ENCODE results near the gene SERPINB1.

Gene SERPINB1

GRCh38 chr6:2877960-2878359 lies 36.3 kb upstream of the SERPINB1 start:
- H3F3A ChIP-seq (ENCODE audit: insufficient read depth) = 0 out of 2 replicates have a peak, but pooled peaks cover 3% of the 10 kb centered on the region
- no peaks in the 10 kb centered on the region for H3K9me3 ChIP-seq (ENCODE audit: insufficient read depth, low read length)
- no peaks in the 10 kb centered on the region for H3K9me2 ChIP-seq (replicated peaks; ENCODE audit: insufficient read depth, low read length)
- H3K4me3 ChIP-seq (ENCODE audit: insufficient read depth, low read length, poor library complexity, severe bottlenecking) = no peak overlapping the region
- H3K79me2 ChIP-seq (ENCODE audit: insufficient read depth, low read length) = no peaks in the 10 kb centered on the region
- TF ChIP-seq EZH2phosphoT487 (conservative IDR thresholded peaks at IDR 0.05; ENCODE audit: low read length) (no peak), CTCF (IDR thresholded peaks at IDR 0.05; ENCODE audit: insufficient read depth, low read length, poor library complexity, severe bottlenecking) (no peak)
- H3K4me2 ChIP-seq (ENCODE audit: low read depth, low read length, poor library complexity, severe bottlenecking) = no peak overlapping the region
- H4K20me1 ChIP-seq (ENCODE audit: low read depth, low read length) = no peaks in the 10 kb centered on the region
- H3K27me3 ChIP-seq (ENCODE audit: low read length) = no peaks in the 10 kb centered on the region
- H2AFZ ChIP-seq (ENCODE audit: low read depth, low read length, severe bottlenecking) = no peak overlapping the region
- no peak overlapping the region for H3K27ac ChIP-seq (ENCODE audit: low read depth, low read length)
- no peak overlapping the region for H3K9ac ChIP-seq (ENCODE audit: low read length)
- H3K36me3 ChIP-seq (ENCODE audit: low read length) = no peaks in the 10 kb centered on the region

DNA sequence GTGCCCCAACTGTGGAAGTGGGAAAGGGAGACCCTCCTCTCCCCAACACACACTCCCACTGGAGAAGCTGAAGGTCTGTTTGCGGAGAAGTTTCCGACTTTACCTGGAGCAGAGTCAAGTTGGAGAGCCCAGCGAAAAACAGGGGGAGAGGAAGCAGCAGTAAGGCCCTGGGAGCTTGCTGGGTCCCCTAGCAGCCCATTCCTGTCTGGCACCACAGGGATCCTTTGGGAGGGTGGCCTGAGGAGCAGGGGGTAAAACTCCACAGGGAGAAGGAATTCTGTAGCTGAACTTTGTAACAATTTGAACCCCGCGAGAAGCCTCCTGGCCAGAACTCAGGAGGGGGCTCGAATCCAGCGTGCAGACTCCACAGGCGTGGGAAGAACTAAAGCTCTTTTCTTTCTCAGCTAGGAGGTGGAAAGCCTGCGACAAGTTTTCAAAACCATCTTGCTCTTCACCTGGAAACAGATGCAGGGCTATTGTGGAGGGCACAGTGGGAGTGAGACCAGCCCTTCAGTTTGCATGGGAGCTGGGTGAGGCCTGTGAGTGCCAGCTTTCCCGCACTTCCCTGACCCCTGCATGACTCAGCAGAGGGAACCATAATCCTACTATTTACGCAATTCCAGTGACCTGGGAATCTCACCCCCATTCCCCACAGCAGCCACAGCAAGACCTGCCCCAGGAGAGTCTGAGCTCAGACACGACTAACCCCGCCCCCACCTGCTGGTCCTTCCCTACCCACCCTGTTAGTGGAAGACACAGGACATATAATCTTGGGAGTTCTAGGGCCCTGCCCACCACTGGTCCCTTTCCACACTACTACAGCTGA lies 35.6 kb upstream of the SERPINB1 start:
- H3K9me2 ChIP-seq (replicated peaks; ENCODE audit: insufficient read depth, low read length) = no peaks in the 10 kb centered on the region
- H3F3A ChIP-seq (ENCODE audit: insufficient read depth) = 0 out of 2 replicates have a peak, but pooled peaks cover 3% of the 10 kb centered on the region
- no peak overlapping the region for H3K27ac ChIP-seq (ENCODE audit: low read depth, low read length)
- no peak overlapping the region for H3K9ac ChIP-seq (ENCODE audit: low read length)
- TF ChIP-seq CTCF (IDR thresholded peaks at IDR 0.05; ENCODE audit: insufficient read depth, low read length, poor library complexity, severe bottlenecking) (no peak), EZH2phosphoT487 (conservative IDR thresholded peaks at IDR 0.05; ENCODE audit: low read length) (no peak)
- H3K4me3 ChIP-seq (ENCODE audit: insufficient read depth, low read length, poor library complexity, severe bottlenecking) = no peak overlapping the region
- no peaks in the 10 kb centered on the region for H3K36me3 ChIP-seq (ENCODE audit: low read length)
- H3K27me3 ChIP-seq (ENCODE audit: low read length) = no peaks in the 10 kb centered on the region
- H3K9me3 ChIP-seq (ENCODE audit: insufficient read depth, low read length) = no peaks in the 10 kb centered on the region
- H3K79me2 ChIP-seq (ENCODE audit: insufficient read depth, low read length) = no peaks in the 10 kb centered on the region
- H4K20me1 ChIP-seq (ENCODE audit: low read depth, low read length) = no peaks in the 10 kb centered on the region
- H3K4me2 ChIP-seq (ENCODE audit: low read depth, low read length, poor library complexity, severe bottlenecking) = no peak overlapping the region
- no peak overlapping the region for H2AFZ ChIP-seq (ENCODE audit: low read depth, low read length, severe bottlenecking)

DNA sequence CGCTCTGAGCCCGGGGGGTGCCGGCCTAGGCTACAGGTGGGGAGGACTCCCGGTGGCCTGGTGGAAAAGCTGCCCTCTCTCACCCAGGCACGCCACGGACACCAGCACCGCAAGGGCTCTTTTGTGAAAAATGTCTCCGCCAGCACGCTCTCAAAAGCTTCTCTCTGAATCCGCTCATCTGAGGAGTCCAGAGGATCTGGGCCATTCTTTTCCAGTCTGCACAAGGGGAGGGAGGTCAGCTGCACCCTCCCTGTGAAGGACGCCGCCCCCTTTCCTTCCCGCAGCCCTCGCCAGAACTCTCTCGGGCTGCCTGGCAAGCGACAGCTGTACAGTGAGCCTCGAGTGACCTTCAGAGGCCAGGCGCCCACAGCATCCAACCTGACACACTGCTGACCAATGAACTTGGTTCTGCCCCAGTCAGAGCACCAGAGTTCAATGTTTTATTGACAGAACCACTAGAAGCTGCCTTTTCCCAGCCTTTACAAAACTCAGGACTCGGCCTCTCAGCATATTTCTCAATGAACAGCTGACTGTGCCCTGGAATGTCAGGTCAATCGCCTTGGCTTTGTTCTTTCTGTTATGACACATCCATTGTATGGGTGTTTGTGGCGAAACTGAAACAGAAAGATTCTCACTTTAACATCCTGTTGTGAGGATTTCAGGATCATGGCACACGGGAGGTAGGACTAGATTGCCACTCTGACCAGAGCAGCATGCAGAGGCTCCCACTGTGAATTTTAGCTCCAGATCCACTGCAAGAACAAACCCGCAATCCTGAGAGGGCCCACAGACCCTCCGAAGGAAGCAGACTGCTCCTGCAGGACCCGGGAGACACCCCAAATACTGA lies 34.8 kb upstream of the SERPINB1 start:
- Histone ChIP-seq H3K9ac (ENCODE audit: low read length) (peak overlapping the region; percentile 9; the same call in 1 of the 2 replicates), H2AFZ (ENCODE audit: low read depth, low read length, severe bottlenecking) (no peak overlapping the region)

More for the DNA sequence above, 34.8 kb upstream of the SERPINB1 start:
- no peaks in the 10 kb centered on the region for H3K9me3 ChIP-seq (ENCODE audit: insufficient read depth, low read length)
- H3K27me3 ChIP-seq (ENCODE audit: low read length) = no peaks in the 10 kb centered on the region
- H3K9me2 ChIP-seq (replicated peaks; ENCODE audit: insufficient read depth, low read length) = no peaks in the 10 kb centered on the region
- TF ChIP-seq CTCF (IDR thresholded peaks at IDR 0.05; ENCODE audit: insufficient read depth, low read length, poor library complexity, severe bottlenecking) = no peak
- TF ChIP-seq EZH2phosphoT487 (conservative IDR thresholded peaks at IDR 0.05; ENCODE audit: low read length) = no peak
- no peak overlapping the region for H3K27ac ChIP-seq (ENCODE audit: low read depth, low read length)
- no peaks in the 10 kb centered on the region for H3K79me2 ChIP-seq (ENCODE audit: insufficient read depth, low read length)
- H3K4me2 ChIP-seq (ENCODE audit: low read depth, low read length, poor library complexity, severe bottlenecking) = peak overlapping the region; percentile 20
- 0 out of 2 replicates have a peak, but pooled peaks cover 3% of the 10 kb centered on the region for H3F3A ChIP-seq (ENCODE audit: insufficient read depth)
- H3K36me3 ChIP-seq (ENCODE audit: low read length) = no peaks in the 10 kb centered on the region
- no peak overlapping the region for H3K4me3 ChIP-seq (ENCODE audit: insufficient read depth, low read length, poor library complexity, severe bottlenecking)
- no peaks in the 10 kb centered on the region for H4K20me1 ChIP-seq (ENCODE audit: low read depth, low read length)

Data from SU-DHL-6 (cell line).